MV-4-11 (cell line): Measurements from ENCODE around the gene PROKR1.
"Not testable (repeated sequence)": the region's sequence is repeated elsewhere in the genome, so short reads cannot be mapped to it uniquely, and the experiment has no call there.

ENCODE experiments used
- DNase-seq: peaks from one replicate; lab custom pipeline; 2025; lab: John Stamatoyannopoulos, UW

PROKR1 gene

GRCh38 chr2:68658266-68658665 is 14.9 kb downstream of the PROKR1 start:
- no peak for DNase-seq

DNA sequence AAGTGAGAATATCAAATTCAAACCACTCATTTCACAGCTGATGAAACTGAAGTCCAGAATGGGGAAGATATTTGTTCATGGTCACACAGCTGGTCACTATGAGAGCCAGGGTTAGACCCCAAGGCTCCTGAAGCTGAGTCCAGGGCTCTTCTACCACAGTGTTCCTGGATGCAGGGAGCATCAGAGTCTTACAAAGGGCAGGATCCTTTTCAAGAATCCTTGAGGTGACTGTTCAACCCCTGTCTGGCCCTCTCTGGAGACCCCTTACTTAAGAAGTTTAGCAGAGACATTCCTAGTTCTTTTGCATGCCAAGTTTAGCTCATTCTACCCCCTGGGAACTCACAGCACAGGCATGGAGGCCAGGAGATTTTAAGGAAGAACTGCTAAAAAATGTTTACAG is 15.7 kb downstream of the PROKR1 start:
- no peak for DNase-seq

DNA sequence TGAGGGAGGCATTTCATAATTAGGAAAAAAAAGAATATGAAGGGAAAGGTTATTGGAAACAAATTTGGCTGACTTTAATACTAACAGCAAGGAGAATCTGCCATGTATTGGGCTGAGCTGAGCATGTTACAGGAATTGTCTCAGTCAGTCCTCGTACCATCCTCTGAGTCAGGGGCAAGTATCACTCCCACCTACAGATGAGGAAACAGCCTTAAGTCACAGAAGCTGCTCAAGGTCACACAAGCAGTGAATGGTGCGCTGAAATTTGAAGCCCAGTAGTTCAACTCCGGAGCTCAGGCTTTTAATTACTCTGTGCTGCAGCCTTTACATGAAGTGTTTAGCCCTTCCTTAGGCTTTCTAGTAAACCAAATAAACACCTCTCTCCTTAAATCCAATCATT is 17.3 kb downstream of the PROKR1 start:
- DNase-seq: no peak

GRCh38 chr2:68662466-68662865 is 19.1 kb downstream of the PROKR1 start:
- DNase-seq: peak; percentile 65

DNA sequence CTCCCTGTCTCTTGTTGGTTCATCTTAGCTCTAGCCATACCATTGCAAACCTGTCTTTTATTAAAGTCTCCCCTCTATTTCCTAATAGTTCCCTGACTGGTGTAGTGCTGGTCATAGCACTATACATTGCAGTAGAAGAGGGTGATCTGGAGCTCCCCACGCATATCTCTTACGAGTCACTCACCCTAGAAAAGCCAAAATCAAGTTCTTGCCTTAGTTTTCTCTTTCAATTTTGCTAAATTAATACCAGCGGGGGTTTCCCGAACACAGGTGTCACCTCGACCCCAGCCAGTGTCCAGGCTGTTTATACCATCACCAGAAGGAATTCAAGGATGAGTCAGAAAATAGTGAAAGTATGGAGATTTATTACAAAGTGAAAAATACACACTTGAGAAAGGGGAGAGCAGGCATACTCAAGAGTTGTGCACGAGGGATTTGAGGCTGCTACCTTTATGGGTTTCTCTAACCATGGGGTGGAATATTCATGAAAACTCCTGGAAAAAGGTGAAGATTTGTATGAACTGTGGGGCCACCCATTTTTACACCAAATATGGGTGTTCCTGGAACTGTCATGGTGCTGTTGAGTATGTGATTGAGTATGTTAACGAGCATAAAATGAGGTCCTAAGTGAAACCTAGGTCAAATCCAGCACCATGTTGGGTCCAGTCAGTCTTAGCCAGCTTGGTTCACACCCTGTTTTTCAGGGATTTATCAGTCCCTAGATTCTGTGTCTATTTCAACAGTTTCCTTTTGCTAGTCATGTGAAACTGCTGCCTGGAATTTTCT is 20.2 kb downstream of the PROKR1 start:
- DNase-seq: no peak

GRCh38 chr2:68667371-68667770 is 24.0 kb downstream of the PROKR1 start:
- DNase-seq: no peak

GRCh38 chr2:68669651-68670050 is 26.3 kb downstream of the PROKR1 start:
- no peak for DNase-seq

DNA sequence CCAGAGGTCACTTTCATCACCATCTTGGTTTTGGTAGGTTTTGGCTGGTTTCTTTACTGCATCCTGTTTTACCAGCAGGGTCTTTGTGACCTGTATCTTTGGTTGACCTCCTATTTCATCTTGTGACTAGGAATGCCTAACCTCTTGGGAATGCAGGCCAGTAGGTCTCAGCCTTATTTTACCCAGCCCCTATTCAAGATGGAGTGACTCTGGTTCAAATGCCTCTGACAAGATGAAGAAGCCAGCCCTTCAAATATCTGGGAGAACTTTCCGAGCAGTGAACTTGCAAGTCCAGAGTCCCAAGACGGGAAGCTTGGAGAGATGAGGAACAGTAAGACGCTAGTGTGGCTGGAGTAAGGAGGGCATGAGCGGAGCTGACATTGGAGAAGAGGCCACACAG is 28.6 kb downstream of the PROKR1 start:
- no peak for DNase-seq

- DNase-seq: no peak
Measured at GRCh38 chr2:68673631-68674030, 30.3 kb downstream of the PROKR1 start.

DNA sequence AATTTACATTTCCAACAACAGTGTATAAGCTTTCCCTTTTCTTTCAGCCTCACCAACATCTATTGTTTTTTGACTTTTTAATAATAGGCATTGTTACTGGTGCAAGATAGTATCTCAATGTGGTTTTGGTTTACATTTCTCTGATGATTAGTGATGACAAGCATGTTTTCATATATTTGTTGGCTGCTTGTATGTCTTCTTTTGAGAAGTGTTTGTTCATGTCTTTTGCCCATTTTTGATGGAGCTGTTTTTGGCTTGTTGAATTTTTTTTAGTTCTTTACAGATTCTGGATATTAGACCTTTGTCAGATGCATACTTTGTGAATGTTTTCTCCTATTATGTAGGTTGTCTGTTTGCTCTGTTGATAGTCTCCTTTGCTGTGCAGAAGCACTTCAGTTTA is 32.1 kb downstream of the PROKR1 start:
- no peak for DNase-seq

GRCh38 chr2:68677837-68678236 is 34.5 kb downstream of the PROKR1 start:
- DNase-seq: not testable (repeated sequence)

- not testable (repeated sequence) for DNase-seq
Measured at GRCh38 chr2:68679166-68679916, 36.0 kb downstream of the PROKR1 start.

- DNase-seq: not testable (repeated sequence)
Measured at GRCh38 chr2:68679917-68680267, 36.5 kb downstream of the PROKR1 start.

DNA sequence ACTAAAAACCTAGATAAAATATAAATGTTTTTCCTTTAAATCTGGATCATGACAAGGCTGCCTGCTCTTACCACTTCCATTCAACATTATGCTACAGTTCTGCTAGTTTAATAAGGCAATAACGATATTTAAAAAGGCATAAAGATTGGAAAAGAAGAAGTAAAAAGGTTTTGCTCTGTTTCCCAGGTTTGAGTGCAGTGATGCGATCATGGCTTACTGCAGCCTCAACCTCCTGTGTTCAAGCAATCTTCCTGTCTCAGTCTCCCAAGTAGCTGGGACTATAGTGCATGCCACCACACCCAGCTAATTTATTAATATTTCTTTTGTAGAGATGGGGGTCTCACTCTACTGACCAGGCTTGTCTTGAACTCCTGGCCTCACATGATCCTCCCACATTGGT is 40.8 kb downstream of the PROKR1 start:
- DNase-seq: no peak

GRCh38 chr2:68686178-68686577 is 42.8 kb downstream of the PROKR1 start:
- DNase-seq: no peak

GRCh38 chr2:68687018-68687417 is 43.6 kb downstream of the PROKR1 start:
- DNase-seq: no peak

- peak; percentile 96 for DNase-seq
Measured at GRCh38 chr2:68689553-68690537, 46.5 kb downstream of the PROKR1 start.

DNA sequence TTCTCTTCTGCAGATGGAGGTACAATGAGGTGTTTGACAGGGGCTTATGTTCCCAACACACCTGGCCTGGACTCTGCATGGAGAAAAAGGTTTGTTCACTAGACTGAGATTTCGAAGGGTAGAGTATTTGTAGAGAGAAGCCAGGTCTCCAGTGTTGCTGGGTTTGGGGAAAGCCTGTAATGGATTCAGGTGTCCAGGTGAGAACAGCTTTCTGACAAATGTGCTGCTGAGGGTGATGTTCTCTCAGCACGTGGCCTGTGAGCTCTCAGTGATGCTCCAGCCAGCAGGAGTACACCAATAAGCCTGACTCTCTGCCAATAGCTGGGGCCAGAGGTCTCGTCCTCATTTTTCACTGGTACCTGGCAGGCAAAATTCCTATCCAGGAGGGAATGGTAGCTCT is 47.5 kb downstream of the PROKR1 start:
- no peak for DNase-seq

DNA sequence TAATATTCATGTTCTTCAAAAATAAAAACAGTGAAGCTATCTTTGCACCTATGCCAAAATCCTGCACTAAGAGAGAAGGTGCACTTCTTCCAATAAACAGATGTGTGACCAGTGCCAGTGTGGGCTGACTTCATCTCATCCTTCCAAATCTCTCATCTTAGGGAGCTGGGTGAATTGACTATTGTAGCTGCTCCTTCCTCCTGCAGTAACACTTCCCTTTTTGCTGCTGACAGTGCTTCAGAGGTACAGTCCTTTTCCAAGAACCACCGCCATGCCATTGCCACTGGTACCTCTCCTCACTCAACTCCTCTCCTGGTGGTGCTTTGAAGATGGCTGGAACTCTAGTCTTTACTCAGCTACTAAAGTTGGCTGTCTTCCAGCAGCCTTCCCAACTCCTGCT is 49.1 kb downstream of the PROKR1 start:
- DNase-seq: peak; percentile 68

- DNase-seq: no peak
Measured at GRCh38 chr2:68693951-68694350, 50.6 kb downstream of the PROKR1 start.

DNA sequence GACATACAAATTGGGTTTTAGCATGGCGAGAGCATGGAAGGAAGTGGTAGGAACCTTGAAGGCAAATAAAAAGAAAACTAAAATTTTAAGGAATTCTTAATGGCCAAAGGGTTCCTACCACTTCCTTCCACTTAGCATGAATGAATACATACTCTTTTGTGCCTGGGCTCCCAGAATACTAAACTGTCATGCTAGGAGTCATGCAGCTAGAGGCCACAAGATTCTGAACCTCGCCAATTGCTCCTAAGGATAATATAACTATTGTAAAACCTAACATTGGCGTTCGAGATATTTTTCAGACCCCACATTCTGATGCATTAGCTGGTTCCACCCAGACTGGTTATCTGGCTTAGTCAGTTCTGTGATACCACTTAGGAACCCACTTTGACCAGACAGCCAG is 52.6 kb downstream of the PROKR1 start:
- DNase-seq: no peak

DNA sequence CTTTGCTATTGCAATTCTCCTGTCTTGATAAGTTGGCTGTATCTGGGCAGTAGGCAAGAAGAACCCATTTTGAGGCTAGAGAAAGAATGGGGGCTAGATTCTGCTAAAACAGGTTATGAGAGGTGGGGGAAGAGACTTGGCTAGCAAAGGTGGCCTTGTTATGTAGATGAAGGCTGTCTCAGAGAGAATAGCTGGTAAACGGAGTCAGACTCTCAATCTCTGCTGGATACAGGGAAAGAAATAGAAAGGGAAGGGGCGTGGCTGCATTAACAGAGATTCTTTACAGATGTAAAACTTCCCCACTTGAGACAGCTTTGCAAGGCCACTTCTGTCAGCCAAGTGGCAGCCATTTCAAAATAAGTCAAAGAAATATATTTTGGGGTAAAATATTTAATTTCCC is 53.2 kb downstream of the PROKR1 start:
- DNase-seq: no peak
